ENCODE results near the gene ACSS3.
"Not testable (repeated sequence)": the region's sequence is repeated elsewhere in the genome, so short reads cannot be mapped to it uniquely, and the experiment has no call there.

- TF ChIP-seq CTCF, POLR2A, POLR2AphosphoS5 (IDR thresholded peaks at IDR 0.05): not testable (repeated sequence)
Observed at GRCh38 chr12:81064971-81065370, 12.9 kb upstream of the ACSS3 start.

Measured in breast epithelium (tissue), 3 donors.